HG02840 (cell line): Measurements from ENCODE around the gene ASTN2.

ENCODE experiments used
- ATAC-seq: cut with Tn5 transposase; IDR thresholded peaks from one replicate; pipeline ENCODE4 v1.9.1; 2021; ENCODE audit warnings: mild to moderate bottlenecking, moderate library complexity, moderate number of reproducible peaks; ENCODE audit not compliant: unreplicated experiment, low FRiP score

The ASTN2 gene

GRCh38 chr9:116795821-116796220 lies 619.0 kb downstream of the ASTN2 start:
- ATAC-seq, result no peak

GRCh38 chr9:116792271-116792670 lies 622.6 kb downstream of the ASTN2 start:
- no peak for ATAC-seq

GRCh38 chr9:116791326-116791725 lies 623.5 kb downstream of the ASTN2 start:
- no peak for ATAC-seq

GRCh38 chr9:116789081-116789480 lies 625.8 kb downstream of the ASTN2 start:
- ATAC-seq, result no peak

- no peak for ATAC-seq
Measured at GRCh38 chr9:116786737-116787136, 628.1 kb downstream of the ASTN2 start.

- ATAC-seq, result no peak
Measured at GRCh38 chr9:116777116-116777515, 637.7 kb downstream of the ASTN2 start.

- ATAC-seq, result no peak
Measured at GRCh38 chr9:116774421-116775180, 640.3 kb downstream of the ASTN2 start.

- ATAC-seq, result no peak
Measured at GRCh38 chr9:116767219-116767618, 647.6 kb downstream of the ASTN2 start.

- ATAC-seq, result no peak
Measured at GRCh38 chr9:116765011-116765410, 649.8 kb downstream of the ASTN2 start.

- ATAC-seq, result no peak
Measured at GRCh38 chr9:116763770-116764169, 651.1 kb downstream of the ASTN2 start.

- ATAC-seq, result no peak
Measured at GRCh38 chr9:116760636-116761035, 654.2 kb downstream of the ASTN2 start.

- no peak for ATAC-seq
Measured at GRCh38 chr9:116757030-116757429, 657.8 kb downstream of the ASTN2 start.

- ATAC-seq, result no peak
Measured at GRCh38 chr9:116753389-116753788, 661.5 kb downstream of the ASTN2 start.

- no peak for ATAC-seq
Measured at GRCh38 chr9:116750510-116750909, 664.3 kb downstream of the ASTN2 start.

GRCh38 chr9:116749772-116750171 lies 665.1 kb downstream of the ASTN2 start:
- no peak for ATAC-seq

- no peak for ATAC-seq
Measured at GRCh38 chr9:116749176-116749575, 665.7 kb downstream of the ASTN2 start.

GRCh38 chr9:116741742-116742141 lies 673.1 kb downstream of the ASTN2 start:
- ATAC-seq, result no peak

- ATAC-seq, result no peak
Measured at GRCh38 chr9:116741086-116741740, 673.6 kb downstream of the ASTN2 start.

- ATAC-seq, result no peak
Measured at GRCh38 chr9:116737152-116737546, 677.7 kb downstream of the ASTN2 start.

- no peak for ATAC-seq
Measured at GRCh38 chr9:116736399-116737151, 678.3 kb downstream of the ASTN2 start.

- no peak for ATAC-seq
Measured at GRCh38 chr9:116733010-116733641, 681.7 kb downstream of the ASTN2 start.
